Stimulated activated CD8-positive, alpha-beta memory T cell treated with anti-CD3 and anti-CD28 coated beads, Interleukin-2, amount 100 ng/mL, for 48 hours (primary cell): ENCODE measurements around the gene FAM161B.
"Not testable (repeated sequence)": the region's sequence is repeated elsewhere in the genome, so short reads cannot be mapped to it uniquely, and the experiment has no call there.

Experiments used
- DNase-seq, 2 donors: peaks; one replicate each; pipeline ENCODE4 v3.0.0-alpha.2; 2020; ENCODE audit warnings: low read depth in 2 of 2

Gene FAM161B

DNA sequence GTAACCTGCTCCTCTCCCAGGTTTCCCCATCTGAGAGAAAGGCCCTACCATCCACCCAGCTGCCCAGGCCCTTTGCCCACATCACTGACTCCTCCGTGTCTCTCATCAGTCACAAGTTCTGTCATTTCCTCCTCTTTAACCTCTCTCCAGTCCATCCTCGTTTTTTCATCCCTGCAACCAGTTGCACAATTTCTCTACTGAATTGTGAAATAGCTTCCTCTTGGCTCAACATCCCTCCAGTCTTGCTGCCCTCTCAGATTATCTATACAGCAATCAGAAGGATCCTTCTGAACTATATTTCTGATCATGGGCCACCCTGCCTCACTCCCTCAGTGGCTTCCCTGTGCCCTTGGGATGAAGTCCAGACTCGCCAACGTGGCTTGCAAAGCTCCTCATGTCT lies 6.8 kb downstream of the FAM161B start:
- no peak for DNase-seq

DNA sequence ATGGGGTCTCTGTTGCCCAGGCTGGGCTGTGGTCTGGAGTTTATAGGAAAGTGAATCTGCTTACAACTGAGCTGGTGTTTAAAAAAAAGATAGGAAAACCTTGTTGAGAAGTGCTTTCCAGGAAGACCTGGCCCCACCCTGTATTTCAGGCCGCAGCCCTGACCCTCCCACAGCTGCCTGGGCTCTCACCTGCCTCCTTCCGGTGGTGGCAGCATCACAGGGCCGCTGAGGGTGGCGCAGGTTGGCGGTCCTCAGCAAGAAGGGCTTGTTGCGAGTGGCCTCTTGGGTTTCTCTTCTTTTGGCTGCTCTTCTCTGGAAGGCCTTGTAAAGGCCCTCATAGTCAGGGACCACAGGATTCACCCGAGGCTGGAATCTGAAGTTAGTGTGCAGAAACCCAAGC lies 7.7 kb downstream of the FAM161B start:
- no peak for DNase-seq

DNA sequence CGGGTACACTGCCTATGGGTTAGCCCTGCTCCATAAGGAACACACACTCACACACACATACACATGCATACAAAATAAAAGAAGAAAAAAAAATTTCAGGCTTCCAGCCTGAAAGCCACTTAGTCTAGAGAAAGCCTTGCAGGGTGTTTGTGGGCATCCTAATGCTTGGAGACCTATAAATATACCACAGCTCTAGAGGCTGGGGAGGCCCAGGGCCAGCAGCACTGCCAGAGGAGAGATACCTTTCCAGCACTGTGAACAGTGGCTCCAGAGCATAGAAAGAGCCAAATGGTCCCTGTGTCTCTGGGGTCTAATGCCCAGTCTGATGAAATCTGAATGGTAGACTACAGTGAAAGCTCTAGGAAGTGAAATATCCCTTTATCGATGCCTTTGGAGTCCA lies 12.9 kb downstream of the FAM161B start:
- DNase-seq: no peak

DNA sequence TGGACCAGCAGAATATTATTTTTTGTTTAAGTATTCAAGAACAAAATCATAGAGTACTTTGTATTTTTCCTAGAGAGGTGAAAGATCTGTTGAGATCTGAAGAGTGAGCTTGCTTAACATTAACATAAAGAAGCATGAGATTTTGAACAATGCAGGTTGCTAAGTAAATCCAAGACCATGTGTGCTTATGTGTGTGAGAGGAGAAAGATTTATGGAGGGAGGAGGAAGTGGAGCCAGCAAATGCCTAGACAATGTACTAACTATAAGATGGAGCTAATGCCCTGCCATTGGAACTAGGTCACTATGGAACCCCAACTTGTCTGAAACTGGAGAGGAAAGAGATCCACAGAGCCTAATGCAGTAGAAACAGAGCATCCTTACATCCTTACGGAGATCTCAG lies 13.3 kb downstream of the FAM161B start:
- DNase-seq: no peak

DNA sequence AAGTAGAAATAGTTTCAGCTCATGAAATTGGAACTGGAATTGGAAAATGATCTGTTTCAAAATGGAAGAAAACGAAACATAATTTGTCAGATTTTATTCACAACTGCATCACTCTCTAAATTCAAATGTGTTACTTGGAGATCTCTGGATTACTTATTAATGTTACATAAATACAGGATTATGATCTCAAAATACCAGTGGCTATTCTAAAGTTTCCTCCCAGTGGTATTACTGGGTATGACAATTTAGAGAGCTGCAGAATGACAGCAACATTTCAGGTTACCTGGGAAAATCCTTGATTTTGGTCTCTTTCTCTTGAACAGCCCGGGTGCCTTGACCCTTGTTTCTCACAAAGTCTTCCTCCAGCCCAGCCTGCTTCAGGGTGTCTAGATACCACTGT lies 14.2 kb downstream of the FAM161B start:
- DNase-seq: no peak

DNA sequence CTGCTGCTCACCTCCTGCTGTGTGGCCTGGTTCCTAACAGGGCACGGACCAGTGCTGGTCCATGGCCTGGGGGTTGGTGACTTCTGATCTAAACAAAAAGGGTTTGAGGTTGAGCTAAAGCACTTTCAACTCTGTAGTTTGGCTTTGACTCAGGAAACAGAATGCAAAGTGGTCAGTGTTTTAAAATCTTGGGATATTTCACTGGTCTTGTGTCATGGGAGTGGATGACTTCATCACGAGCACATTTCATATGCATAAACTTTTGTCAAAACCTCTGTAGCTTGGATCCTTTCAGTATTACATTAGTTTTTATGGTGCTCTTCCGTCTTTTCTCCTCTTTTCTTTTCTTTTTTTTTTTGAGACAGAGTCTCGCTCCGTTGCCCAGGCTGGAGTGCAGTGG lies 25.6 kb downstream of the FAM161B start:
- no peak for DNase-seq

DNA sequence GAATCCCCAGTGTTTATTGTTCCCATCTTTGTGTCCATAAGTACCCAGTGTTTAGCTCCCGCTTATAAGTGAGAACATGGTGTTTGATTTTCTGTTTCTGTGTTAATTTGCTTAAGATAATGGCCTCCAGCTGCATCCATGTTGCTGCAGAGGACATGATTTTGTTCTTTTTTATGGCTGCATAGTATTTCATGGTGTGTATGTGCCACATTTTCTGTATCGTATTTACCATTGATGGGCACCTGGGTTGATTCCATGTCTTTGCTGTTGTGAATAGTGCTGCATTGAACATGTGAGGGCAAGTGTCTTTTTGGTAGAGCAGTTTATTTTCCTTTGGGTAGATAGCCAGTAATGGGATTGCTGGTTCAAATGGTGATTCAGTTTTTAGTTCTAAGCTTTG lies 30.4 kb downstream of the FAM161B start:
- DNase-seq: not testable (repeated sequence)

DNA sequence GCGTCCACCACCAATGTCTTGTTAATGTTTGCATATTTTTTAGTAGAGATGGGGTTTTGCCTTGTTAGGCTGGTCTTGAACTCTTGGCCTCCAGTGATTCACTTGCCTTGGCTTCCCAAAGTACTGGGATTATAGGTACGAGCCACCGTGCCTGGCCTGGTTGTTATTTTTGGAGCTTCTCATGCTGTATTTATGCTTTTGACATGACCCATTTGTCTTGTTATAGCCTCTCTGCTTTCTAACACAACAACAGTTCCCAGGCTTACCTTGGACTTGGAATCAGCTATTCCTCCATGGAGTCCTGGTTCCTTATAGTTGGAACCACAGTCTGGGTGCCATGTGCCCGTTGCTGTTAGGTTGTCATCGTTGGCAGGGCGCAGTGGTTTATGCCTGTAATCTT lies 33.6 kb downstream of the FAM161B start:
- no peak for DNase-seq

DNA sequence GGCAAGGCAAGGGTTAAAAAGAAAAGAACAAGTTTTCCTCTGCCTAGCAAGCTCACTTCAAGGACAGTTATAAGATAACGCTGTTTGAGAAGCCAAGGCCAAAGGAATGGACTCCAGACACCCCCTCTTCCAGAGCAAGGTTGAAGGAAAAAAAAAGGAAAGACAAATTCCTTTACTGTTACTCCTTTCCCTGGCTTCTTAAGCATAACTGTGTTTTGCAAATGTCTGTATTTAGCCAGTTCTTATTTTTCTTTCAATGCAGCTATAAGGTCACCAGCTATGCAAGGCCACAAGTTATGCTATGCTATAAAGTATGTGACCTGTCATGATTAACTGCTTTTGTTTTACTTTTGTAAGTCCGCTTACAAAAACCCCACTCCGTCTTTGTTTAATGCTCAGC lies 36.6 kb downstream of the FAM161B start:
- DNase-seq: no peak

DNA sequence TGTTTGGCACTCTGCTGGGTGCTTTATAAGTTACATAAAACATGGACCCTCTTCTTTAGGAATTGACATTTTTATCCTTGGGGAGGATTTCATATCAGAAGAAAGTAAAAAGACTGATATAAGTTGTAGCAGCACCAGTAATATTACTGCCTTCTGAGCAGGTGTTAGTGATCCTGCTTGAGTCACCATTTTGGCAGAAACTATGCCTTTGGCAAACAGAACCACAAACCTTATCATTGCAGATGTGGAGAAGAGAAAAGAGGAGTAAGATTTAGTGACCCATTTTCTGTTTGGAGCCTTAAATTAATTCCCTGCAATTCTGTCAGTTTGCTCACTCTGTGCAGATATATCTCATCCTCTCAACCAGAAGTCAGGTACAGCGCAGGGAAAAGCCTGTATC lies 40.2 kb downstream of the FAM161B start:
- no peak for DNase-seq

DNA sequence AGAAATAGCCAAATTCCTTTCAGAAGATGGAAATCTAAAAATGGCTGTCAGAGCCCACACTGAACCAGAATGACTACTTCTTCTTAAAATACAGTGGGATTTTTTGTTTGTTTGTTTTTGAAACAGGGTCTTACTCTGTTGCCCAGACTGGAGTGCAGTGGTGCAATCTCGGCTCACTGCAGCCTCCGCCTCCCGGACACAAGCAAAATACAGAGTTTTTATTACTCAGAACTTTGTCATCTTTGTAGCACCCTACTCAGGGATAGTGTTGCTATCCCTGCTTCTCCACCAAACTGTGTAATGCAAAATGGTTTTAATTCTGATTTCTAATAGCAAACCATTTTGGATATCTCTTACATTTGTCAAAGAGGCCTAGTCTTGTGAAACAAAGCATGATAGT lies 46.9 kb downstream of the FAM161B start:
- no peak for DNase-seq

DNA sequence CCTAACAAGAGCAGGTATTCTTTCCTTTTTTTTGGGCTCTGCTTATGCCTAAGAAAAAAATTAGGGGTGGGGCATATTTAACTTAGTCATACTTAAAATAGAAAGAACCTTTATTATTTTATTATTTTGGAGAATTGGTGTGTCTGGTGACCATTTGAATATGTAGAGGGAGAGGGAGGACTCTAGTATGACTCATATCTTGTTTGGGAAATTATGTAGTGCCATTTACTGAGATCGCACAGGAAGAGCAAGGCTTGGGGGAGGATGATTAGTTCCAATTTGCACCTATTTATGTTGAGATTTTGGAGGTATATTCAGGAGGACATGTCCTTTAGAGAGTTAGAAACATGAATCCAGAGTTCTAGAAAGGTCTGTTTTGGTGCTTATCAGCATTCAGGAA lies 53.4 kb downstream of the FAM161B start:
- no peak for DNase-seq

DNA sequence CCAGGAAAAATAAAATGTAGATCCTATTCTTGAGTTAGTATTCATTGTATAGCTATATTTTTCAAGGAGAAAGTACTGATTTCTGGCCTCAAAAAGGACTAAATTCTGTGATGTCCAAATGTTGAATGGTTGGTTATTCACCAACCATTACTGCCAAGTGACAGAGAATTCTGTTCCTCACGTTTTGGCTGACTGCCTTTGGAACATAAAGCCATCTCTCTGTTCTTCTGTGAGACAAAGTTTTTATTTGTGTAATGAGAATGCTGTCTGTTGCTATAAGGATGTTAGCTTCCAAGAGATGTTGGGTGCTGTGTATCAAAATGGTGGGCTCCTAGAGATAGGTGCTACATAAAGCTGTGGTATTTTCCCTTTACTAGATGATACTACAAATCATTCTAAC lies 54.0 kb downstream of the FAM161B start:
- DNase-seq: no peak

DNA sequence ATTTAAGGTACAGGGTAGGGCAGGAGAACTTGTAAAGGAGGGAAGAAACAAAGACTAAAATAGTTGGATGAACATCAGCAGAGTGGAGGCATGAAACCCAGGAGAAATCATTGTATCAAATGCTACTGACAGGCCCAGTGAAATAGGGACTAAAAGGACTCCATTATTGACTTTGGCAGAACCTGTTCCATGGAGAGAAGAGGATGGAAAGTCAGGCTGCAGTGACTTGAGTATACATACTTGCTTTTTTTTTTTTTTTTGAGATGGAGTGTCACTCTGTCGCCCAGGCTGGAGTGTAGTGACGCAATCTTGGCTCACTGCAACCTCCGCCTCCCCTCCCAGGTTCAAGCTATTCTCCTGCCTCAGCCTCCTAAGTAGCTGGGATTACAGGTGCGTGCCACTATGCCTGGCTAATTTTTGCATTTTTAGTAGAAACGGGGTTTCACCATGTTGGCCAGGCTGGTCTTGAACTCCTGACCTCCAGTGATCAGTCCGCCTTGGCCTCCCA lies 55.7 kb downstream of the FAM161B start:
- DNase-seq: not testable (repeated sequence)

DNA sequence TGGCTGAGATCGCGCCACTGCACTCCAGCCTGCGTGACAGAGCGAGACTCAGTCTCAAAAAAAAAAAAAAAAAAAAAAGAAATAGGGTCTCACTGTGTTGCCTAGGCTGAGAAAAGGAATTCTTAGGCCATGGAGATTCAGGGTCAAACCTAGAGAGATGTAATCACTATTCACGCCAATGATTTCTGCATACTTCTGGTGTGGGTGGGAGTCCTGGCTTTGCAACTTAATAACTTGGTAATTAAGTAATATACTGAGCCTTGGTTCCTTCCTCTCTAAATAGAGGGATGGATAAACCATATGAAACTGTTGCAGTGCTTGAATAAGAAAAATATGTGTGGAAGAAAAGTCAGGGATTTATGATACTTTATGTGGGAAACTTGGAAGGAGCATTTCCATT lies 60.5 kb downstream of the FAM161B start:
- no peak for DNase-seq

DNA sequence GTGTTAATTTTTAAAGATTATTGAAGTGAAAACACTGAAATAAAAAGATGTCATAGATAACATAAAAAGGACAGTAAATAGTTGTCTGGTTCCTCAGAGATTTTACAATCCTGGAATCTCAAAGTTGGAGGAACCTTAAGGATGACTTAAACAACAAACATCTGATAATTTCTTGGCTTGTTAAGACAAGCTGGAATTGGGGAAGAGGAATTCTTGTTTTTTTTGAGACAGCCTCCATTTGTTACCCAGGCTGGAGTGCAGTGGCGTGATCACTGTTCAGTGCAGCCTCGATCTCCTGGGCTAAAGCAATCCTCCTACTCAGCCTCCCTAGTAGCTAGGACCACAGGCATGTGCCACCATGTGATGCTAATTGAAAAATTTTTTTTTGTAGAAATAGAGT lies 60.9 kb downstream of the FAM161B start:
- no peak for DNase-seq

DNA sequence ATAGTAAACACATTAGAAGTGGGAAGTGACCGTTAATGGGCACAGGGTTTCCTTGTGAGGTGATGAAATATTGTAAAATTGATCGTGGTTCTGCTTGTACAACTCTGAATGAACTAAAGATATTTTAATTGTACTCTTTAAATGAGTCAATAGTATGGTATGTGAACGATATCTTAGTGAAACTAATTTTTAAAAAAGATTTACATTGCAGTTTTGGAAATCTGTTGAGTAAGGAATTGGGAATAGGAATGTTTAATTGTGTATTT lies 61.5 kb downstream of the FAM161B start:
- DNase-seq: no peak

DNA sequence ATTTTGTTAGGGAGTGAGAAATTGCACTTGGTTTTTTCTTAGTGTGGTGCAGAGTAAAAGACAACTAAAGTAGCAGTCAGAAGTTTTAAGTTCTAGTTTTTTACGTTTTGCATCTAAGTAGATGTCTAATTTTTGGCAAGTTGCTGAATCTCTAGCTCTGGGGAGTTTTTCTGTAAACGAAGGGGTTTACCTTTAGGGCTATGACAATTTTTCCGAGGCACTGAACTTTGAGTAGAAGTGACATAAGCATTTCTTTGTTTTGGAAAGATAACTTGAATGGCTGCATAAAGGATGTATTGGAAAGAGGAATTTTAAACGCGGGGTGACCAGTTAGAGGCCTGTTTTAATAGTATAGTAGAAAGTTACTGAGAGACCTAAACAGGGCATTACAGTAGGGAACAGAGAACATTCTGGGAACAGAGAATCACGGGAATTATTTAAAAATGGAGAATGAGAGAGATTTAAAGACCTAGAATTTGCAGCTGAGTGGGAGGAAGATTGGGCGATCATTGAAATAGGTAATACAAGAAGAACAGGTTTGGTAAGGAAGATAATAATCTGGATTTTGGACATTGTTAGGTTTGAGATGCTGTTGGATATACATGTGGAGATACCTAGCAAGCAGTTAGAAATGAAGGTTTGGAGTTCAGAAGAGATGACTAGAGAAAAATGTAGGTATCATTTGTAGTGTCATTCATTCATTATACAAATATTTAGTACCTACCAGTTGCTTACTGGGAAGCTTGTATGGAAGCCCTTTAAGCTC lies 62.0 kb downstream of the FAM161B start:
- no peak for DNase-seq

DNA sequence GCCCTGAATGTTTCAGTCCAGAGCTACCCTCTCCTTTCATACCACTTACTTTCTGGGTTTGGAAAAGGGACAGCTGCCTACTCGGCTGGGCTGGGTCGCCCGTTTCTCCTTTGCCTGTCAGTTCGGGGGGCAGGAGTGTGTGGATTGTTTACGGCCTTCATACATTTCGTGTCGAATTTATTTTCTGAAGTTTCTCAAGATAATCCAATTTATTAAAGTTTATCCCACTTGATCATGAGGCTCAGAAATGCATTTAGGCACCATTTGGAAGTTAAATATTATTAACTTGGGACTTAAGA lies 62.6 kb downstream of the FAM161B start:
- no peak for DNase-seq

DNA sequence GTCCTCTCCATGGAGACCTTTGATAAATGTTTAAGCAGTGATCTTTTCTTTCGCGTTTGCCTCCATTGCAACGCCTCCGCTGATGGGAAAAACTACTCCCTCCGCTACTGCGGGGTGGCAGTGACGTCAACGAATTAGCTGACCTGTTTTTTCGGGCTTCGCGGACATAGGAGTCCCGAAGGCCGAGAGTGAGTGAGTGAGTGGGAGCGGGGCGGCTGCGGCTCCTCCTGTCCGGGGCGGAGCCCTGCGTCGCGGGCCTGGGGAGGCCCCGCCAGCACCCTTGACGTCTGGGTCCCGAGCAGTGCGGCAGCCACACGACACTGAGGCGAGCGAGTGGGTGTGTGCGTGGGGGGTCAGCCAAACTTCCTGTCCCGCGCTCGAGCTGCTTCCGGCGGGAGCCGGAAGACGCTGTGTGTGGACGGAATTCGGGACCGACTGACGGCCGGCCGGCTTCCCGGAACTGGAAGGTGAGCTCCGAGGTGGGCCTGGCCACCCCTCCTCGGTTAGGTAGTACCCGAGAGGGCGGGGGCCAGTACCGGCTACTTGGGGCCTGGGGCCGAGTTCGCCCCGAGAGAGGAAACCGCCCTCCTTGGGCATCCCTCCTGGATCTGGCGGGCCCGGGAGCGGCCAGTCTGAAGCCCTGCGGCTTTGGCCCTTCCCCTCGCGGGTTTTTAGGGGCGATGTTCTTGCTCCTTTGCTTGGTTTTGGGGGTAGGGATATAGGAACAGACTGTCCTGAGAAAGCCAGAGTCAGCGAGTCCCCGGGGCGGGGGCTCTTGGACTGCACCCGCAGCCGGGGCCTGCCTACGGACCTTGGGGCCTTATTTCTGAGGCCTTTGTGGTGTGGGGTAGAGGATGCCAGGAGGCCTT lies 63.2 kb downstream of the FAM161B start, which contains the start of gene ZNF410:
Gene ZNF410, plus strand, starts transcription at position 411 of the 869 bp plus-strand sequence. CDS start 5,317 bp downstream, outside the sequence.
- DNase-seq: peak; percentile 90 to 93

DNA sequence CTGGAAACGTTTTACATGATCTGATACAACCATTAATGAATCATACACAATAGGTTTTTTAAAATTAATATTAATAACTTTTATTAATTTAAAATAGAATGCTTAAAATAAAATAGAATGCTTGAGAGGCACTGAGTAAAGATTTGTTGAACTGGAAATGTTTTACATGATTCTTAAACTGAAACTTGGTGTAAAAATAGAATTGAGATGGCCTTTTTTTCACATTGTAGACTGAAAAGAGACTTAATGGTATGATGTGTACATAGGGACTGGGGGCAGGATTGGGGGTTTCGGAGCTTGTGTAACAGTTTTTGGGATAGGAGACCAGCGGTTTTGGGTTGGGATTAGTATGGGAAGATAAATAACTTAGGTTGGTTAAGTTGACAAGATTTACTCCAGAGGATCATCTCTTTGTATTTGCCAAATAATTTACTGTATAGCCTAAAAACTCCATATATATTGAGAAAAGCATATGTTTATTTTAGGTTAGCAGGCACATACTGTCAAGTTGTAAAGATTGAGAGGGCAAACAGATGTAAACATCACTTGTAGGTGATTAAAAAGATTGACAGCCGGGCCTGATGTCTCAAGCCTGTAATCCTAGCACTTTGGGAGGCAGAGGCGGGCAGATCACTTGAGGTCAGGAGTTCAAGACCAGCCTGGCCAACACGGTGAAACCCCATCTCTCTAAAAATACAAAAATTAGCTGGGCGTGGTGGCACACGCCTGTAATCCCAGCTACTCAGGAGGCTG lies 65.3 kb downstream of the FAM161B start:
- DNase-seq: no peak
